HG03558 (cell line): ENCODE results near the gene PUS1.
A peak's percentile ranks its signal among the peaks of the same experiment; 100 is the strongest.
"Not testable (repeated sequence)": the region's sequence is repeated elsewhere in the genome, so short reads cannot be mapped to it uniquely, and the experiment has no call there.

Experiments used
- ATAC-seq: cut with Tn5 transposase; IDR thresholded peaks from one replicate; pipeline ENCODE4 v1.9.1; 2021; ENCODE audit warnings: moderate number of reproducible peaks; ENCODE audit not compliant: unreplicated experiment; ENCODE audit errors: extremely low read depth

Gene PUS1

DNA sequence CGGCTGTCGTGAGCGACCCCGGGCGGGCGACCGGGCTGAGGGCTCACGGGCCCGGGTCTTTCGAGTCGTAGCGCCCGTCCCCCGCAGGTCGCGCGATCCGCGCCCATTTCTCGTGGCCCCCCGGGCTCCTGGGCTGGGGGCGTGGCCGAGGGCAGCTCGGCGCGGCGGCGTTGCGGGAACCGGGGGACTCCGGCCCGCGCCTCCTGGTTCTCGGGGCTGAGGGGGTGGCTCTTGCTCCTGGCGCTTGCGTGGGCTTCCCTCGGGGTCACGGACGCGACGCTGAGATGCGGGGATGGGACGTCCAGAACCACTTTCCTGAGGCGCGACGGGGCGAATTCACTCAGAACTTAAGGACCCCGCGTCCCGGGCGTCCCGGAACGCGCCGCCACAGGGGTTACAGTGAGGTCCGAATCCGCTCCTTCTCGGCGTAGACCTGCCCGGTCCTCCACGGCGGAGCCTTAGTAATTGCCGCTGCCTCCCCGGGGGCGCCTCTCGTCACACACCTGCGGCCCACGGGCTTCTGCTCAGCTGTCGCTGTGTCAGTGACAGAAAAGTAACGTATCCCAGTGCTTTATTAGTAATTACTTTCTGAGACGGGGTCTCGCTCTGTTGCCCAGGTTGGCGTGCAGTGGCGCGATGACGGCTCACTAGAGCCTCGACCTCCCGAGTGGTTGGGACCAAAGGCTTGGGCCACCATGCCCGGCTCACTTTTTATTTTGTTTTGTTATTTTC lies 21.3 kb downstream of the PUS1 start:
- peak; percentile 19 for ATAC-seq

DNA sequence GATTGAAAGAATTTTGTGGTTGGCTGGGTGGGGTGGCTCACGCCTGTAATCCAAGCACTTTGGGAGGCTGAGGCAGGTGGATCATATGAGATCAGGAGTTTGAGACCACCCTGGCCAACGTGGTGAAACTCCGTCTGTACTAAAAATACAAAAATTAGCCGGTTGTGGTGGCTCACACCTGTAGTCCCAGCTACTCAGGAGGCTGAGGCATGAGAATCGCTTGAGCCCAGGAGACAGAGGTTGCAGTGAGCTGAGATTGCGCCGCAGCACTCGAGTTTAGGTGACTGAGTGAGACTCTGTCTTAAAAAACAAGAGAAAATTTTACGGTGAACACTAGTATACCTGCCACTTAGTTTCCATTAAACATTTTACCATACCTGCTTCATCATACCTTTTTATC lies 24.7 kb downstream of the PUS1 start:
- not testable (repeated sequence) for ATAC-seq

DNA sequence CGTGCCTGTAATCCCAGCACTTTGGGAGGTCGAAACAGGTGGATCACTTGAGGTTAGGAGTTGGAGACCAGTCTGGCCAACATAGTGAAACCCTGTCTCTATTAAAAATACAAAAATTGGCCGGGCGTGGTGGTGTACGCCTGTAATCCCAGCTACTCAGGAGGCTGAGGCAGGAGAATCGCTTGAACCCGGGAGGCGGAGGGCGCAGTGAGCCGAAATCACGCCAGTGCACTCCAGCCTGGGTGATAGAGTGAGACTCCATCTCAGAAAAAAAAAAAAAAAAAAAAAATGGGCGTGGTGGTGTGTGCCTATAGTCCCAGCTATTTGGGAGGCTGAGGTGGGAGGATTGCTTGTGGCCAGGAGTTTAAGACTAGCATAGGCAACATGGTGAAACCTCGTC lies 25.4 kb downstream of the PUS1 start:
- not testable (repeated sequence) for ATAC-seq

DNA sequence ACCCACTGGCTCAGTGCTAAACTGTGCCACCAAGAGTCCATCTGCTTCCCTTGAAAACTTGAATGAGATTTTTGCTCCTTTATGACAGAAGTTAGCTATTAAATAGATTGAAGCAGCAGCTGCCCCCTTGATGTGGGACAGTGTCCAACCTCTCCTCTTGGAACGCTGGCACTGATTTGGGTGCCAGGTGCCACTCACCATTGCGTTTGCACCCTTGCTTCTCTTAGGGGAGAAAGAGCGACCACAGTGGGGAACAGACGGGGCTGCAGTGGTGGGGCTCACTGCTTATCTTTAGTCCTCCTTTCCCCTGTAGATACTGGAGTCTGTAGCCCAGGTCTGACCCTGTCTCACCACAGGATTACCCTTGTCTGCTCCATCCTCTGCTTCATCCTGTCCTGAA lies 30.0 kb downstream of the PUS1 start:
- no peak for ATAC-seq

DNA sequence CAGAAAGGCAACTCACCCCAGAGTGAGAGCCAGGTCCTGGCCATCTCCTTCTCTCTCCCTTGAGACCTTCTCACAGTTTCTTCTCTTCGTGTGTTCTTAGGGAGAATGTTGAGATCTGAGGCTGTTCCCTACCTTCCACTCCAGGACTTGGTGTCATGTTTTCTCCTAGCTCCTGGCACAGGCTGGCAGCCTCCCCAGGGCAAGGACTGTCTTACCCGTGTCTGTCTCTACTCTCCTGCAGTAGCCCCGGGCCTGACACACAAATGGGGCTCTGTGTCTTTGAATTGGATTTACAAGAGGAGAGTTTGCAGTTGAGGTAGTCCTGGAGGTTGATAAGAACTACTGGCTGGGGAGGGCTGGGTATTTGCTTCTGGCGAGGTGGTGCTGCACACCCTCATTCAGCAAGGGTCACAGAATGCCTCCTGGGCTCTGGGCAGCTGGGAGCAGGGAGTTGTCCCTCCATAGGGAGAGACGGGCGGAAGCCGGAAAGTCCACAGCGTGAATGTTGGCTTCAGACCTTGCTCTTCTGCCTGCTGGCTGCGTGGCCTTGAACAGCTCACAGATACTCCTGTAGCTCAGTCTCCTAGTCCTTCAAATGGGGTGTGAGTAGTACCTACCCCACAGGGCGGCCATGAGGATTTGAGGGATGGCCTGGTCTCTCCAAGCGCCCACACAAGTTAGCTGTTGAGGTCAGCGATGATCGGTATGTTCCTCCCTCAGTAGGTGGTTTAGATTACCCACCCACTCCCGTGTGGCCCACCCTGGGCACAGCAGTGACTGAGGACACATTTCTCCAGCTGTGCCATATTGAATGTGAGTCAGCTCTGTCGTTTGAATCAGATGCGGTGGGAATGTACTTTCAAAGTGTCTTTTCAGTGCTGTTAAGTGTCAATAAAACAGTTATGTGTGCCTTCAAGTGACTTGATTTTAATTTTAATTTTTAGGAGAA lies 30.8 kb downstream of the PUS1 start:
- no peak for ATAC-seq

DNA sequence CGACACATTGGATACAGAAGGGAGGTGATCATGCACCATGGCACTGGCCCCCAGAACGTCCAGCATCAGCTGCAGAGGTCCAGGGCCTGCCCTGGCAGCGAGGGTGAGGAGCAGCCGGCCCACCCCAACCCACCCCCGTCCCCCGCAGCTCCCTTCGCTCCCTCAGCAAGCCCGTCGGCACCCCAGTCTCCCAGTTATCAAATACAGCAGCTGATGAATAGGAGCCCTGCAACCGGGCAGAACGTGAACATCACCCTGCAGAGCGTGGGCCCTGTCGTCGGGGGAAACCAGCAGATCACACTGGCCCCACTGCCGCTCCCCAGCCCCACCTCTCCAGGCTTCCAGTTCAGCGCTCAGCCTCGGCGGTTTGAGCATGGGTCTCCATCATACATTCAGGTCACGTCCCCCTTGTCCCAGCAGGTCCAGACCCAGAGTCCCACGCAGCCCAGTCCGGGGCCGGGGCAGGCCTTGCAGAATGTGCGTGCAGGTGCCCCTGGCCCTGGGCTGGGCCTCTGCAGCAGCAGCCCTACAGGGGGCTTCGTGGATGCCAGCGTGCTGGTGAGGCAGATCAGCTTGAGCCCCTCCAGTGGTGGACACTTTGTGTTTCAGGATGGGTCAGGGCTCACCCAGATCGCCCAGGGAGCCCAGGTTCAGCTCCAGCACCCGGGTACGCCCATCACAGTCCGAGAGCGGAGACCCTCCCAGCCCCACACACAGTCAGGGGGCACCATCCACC lies 31.7 kb downstream of the PUS1 start:
- ATAC-seq, result not testable (repeated sequence)

DNA sequence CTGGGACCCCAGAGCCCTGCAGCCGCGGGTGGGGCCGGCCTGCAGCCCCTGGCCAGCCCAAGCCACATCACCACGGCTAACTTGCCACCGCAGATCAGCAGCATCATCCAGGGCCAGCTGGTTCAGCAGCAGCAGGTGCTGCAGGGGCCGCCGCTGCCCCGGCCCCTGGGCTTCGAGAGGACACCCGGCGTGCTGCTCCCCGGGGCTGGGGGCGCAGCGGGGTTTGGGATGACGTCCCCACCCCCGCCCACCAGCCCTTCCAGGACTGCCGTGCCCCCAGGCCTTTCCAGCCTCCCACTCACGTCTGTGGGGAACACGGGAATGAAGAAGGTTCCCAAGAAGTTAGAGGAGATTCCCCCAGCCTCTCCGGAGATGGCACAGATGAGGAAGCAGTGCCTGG lies 32.3 kb downstream of the PUS1 start:
- ATAC-seq, result not testable (repeated sequence)

DNA sequence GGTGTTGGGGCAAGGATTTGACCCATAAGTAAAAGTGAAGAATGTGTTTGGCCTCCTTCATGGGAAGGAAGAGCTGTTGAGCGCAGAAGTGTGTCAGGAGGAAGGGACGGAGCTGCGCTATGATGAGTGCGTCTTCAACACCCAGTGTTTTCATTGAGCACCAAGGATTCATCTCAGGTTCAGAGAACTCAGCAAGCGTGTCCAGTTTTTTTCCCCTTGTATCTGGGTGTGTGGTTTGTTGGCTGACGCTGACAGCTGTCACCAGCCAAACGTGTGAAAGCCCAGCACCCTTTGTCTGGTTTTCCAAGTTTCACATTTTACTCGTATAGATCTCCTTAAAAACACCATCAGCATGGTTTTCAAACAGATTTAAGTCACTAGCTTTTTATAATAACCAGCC lies 33.0 kb downstream of the PUS1 start:
- ATAC-seq, result no peak

DNA sequence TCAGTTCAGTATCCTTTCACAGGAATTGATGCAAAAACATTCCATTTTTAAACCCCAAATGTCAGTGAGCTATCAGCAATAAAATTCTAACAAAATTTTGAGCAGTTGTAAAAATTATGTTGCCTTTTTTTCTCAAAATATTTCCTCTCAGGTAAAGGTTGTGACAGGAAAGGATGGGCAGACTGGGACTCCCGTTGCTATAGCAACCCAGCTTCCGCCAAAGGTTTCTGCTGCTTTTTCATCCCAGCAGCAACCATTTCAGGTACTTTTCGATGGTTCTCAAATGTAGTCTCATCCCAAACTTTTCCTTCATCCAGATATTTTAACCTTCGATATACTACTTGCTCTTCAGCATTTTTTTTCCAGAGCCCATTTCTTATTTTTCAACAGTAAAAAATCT lies 34.3 kb downstream of the PUS1 start:
- ATAC-seq, result no peak

DNA sequence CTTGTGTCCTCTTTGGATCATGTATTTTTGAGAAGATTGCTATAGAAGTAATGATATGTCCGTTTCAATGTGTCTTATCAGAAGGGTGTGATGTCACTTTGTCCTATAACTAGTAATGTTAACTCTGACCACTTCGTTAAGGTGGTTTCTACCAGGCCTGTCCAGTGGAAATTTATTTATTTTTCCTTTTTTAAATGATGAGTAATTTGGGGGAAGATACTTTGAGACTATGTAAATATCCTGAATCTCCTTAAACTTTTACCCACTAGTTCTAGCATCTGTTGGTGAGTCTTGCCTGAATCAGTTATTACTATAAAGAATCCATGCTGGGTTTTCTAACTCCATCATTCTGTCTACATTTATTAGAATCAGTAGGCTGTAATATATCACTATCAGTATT lies 36.0 kb downstream of the PUS1 start:
- ATAC-seq, result no peak

DNA sequence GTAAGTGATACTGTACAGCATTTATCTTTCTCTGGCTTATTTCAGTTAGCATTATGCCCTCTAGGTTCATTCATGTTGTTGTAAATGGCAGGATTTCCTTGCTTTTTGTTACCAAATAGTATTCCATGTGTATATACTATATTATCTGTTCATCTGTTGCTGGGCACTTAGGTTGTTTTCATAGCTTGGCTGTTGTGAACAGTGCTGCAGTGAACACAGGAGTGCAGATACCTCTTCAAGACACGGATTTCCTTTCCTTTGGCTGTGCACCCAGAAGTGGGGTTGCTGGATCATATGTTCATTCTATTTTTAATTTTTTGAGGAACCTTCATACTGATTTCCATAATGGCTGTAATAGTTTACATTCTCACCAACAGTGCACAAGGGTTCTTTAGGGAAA lies 42.1 kb downstream of the PUS1 start:
- no peak for ATAC-seq

DNA sequence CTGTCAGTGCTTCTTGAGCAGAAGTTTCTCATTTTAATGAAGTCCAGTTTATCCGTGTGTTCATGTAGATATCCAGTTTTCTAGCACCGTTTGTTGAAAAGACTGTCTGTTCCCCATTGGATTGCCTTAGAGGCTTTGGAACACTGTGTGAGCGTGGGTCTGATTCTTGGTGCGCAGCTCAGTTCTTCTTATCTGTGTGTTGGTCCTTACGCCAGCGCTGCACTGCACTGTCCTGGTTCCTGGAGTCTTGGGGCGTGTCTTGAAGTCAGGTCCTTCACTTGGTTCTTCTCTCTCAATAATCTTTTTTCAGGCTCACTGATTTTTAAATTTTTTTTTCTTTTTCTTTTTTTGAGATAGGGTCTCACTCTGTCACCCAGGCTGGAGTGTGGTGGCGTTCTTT lies 46.2 kb downstream of the PUS1 start:
- no peak for ATAC-seq

DNA sequence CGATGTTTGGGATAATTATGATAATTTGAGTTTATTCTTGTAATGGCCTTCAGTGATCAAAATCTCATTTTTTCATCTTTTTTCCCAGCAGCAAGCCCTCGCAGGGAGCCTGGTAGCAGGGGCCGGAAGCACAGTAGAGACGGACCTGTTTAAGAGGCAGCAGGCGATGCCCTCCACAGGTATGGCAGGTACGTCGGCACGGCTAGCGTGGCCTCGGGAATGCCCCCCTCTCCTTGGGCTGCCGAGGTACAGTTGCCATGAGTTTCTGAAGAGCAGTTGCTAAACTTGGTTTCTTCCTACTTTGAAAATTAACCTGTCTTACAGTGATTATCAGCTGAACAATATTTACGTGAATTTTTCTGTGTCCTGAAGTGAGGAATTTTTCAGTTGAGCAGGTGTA lies 50.5 kb downstream of the PUS1 start:
- no peak for ATAC-seq

DNA sequence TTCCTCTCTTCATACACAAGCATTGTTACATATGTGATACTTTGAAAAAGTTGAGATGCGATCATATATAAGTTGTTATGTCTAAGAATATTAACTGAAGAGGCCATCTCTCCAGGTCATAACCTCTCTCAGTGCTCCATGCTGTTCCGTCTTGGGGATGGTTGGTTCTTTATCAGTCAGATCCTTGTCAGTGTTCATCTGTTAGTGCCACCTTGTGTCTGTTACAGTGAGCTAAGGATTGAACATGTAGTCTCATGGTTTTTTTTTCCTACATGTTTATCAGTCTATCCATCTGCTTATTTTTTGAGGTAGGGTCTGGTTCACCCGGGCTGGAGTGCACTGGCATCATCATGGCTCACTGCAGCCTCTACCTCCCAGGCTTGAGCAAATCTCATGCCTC lies 51.2 kb downstream of the PUS1 start:
- ATAC-seq, result no peak

DNA sequence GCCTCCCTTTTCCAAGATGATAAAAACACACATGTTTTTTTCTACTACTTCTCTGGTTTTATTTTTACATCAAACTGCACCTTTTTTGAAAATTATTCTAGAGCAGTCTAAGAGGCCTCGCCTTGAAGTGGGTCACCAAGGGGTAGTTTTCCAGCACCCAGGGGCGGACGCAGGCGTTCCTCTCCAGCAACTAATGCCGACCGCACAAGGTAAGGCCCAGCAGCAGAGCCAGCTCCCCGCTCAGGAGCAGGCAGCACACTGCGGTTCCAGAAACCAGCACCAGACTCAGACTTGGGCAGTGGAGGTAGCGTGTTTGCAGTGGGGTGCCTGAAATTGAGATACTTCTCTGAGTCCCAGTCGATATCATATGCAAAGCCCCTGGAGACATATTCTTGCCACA lies 52.3 kb downstream of the PUS1 start:
- no peak for ATAC-seq

DNA sequence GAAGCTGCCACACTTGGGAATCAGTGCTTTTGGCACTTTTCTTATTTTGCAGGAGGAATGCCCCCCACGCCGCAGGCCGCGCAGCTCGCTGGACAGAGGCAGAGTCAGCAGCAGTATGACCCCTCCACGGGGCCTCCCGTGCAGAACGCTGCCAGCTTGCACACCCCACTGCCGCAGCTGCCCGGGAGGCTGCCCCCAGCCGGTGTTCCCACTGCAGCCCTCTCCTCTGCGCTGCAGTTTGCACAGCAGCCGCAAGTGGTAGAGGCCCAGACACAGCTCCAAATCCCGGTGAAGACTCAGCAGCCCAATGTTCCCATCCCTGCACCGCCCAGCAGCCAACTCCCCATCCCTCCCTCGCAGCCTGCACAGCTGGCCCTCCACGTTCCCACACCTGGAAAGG lies 53.0 kb downstream of the PUS1 start:
- no peak for ATAC-seq

DNA sequence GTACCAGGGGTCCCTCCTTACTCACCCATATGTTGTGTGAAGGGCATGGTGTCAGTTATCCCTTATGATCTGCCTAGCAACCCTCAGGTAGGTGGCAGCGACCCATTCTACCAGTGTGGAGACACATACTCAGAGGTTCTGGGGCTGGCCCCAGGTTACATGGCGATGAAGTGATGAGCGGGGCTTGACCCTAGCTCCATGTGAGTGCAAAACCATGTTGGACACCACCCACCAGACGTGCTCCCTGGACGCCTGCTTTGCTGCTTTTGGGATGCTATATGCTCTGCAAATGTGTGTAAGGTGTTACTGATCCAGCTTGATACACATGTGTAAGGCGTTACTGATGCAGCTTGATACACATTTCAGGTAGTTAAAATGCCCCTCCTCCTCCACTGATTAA lies 54.0 kb downstream of the PUS1 start:
- ATAC-seq, result no peak

DNA sequence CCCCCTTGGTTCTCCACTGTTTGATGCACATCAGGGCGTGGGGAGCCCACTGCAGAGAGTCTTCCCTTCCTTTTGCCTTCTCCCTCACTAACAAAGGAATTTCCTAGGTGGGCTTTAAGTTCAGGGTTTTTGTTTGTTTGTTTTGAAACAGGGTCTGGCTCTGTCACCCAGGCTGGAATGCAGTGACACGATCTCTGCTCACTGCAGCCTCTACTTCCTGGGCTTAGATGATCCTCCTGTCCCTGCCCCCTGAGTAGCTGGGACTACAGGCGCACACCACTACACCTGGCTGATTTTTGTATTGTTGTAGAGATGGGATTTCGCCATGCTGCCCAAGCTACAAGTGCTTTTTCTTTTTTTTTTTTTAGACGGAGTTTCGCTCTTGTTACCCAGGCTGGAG lies 54.5 kb downstream of the PUS1 start:
- ATAC-seq, result no peak

DNA sequence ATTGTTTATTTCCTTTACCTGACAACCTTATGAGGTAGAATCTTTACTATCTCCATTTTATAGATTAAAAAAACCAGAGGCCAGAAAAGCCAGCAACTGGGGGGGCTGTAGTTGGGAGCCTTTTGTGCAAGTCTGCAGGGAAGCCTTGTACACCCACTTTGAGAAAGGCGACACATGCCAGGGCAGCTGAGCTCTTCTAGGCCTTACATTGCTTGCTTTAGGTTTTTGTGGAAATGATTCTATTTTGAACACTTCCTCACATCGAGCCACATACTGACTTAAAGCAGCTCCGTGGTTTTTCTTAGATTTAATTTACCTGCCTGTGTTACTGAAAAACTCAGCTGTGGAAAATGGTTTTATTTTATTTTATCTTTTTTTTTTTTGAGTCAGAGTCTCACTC lies 55.3 kb downstream of the PUS1 start:
- ATAC-seq, result no peak

DNA sequence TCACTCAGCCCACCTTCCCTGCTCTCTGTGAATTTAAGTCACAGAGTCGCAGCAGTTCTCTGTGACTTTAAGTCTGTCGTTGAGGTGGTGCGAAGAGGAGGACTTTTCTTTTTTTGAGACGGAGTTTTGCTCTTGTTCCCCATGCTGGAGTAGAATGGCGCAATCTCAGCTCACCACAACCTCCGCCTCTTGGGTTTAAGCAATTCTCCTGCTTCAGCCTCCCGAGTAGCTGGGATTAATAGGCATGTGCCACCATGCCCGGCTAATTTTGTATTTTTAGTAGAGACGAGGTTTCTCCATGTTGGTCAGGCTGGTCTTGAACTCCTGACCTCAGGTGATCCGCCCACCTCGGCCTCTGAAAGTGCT lies 56.4 kb downstream of the PUS1 start:
- not testable (repeated sequence) for ATAC-seq

DNA sequence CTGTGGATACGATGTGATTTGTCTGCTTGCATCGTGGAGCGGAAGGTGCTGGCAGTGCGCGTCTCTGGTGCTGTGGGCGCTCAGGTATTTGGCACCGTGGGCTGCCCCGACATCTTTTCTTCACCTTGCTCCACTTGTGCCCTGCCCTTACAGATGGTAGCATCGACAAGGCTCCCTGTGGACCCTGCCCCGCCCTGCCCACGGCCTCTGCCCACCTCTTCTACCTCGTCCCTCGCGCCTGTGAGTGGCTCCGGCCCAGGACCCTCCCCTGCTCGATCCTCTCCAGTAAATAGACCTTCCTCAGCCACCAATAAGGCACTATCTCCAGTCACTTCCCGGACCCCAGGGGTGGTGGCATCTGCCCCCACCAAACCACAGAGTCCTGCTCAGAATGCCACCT lies 57.3 kb downstream of the PUS1 start:
- no peak for ATAC-seq
